Astrocyte of the spinal cord (primary cell): ENCODE data around the gene PTPRT.

Experiments used
- DNase-seq: peaks from one replicate; pipeline ENCODE4 v3.0.0; 2011; ENCODE audit warnings: low read depth, low spot score
- H3K4me3 ChIP-seq: 2 replicates; pipeline ENCODE4 v1.5.1; 2011; ENCODE audit warnings: low read depth, mild to moderate bottlenecking, low read length, moderate library complexity
- in situ Hi-C: cut with HindIII; loops from 2 replicates; pipeline ENCODE4 v1.10.0; 2017; ENCODE audit warnings: low sequenced_read_pairs
- TF ChIP-seq, protein P1 (sequence below): IDR thresholded peaks from 2 replicates; pipeline ENCODE4 v1.5.1; 2012; ENCODE audit warnings: low read depth, mild to moderate bottlenecking, low read length, inconsistent platforms

Gene PTPRT

DNA sequence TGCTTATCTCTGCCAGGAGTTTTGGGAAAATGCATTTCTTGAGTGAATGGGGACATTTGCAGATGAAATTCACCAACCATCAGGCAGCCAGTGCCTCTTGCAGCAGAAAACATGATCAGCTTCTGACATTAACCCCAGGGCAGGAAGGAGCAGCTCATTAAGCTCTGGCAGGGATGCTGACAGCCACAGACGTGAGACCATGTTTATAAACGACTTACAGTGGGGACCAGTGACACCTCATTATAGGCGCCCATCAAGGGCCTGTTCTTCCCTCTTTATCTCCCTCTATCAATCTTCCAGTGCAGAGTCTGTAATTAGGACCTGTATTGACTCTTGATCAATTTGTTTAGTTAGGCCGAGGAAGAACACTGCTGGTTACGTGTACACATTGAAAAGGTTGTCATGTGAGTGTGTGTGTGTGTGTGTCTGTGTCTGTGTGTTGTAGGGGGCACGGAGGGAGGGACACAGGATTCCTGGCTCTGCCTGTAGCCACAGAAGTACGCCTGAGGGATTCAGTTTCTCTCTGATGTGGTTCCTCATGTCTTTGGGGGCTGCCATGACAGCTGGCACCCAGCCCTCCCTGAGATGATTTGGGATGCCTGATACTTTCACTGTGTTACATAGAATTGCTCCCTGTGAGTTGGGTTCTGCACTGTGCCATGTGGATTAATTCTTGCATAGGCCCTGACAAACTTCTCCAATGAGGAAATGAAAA is 1143.2 kb downstream of the PTPRT start:
- H3K4me3 ChIP-seq = no peak overlapping the region
- no peak for DNase-seq
- TF ChIP-seq, protein P1, sequence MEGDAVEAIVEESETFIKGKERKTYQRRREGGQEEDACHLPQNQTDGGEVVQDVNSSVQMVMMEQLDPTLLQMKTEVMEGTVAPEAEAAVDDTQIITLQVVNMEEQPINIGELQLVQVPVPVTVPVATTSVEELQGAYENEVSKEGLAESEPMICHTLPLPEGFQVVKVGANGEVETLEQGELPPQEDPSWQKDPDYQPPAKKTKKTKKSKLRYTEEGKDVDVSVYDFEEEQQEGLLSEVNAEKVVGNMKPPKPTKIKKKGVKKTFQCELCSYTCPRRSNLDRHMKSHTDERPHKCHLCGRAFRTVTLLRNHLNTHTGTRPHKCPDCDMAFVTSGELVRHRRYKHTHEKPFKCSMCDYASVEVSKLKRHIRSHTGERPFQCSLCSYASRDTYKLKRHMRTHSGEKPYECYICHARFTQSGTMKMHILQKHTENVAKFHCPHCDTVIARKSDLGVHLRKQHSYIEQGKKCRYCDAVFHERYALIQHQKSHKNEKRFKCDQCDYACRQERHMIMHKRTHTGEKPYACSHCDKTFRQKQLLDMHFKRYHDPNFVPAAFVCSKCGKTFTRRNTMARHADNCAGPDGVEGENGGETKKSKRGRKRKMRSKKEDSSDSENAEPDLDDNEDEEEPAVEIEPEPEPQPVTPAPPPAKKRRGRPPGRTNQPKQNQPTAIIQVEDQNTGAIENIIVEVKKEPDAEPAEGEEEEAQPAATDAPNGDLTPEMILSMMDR = no peak
- in situ Hi-C loops = no loop called here

DNA sequence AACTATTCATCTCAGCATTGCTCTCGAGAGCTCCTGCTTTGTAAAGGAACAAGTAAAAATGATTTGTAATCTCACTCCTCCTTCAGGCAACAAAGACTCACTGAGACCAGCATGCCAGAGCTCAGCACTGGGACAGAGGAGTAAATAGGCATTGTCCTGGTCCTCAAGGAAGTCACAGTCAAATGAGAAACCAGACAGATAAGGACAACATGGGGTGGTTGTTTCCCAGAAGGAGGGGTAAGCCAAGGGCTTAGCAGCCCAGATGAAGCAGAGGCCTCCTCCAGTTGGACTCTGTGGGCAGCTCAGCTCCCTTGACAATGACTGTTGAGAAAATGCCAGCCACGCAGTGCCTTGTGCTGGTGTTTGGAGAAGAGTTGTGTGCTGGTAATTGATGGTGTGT is 1145.8 kb downstream of the PTPRT start:
- no peak overlapping the region for H3K4me3 ChIP-seq
- TF ChIP-seq, protein P1 = no peak
- no peak for DNase-seq
- in situ Hi-C loops = no loop called here

GRCh38 chr20:42041000-42041565 is 1148.6 kb downstream of the PTPRT start:
- no peak for DNase-seq
- no peak overlapping the region for H3K4me3 ChIP-seq
- in situ Hi-C loops = no loop called here
- TF ChIP-seq, protein P1 = no peak

DNA sequence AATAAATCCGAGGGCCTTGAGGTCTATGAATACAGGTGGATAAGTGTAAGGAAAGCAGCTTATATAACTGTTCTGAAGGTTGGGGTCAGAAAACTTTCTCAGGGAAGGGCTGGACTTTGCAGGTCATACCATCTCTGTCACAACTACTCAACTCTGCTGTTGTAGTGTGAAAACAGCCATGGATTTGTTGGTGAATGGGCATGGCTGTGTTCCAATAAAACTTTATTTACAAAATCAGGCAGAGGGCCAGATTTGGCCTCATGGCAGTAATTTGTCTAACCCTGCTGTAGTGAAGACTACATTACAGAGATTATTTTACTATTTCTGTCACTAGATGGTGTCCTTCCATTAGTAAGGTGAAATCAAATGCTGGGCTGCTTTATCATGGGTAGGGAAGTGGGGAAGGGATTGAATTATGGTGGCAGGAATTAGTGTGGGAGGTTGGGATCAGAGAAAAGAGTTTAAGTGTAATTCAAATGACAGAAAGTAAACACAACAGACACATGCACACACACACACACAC is 1161.9 kb downstream of the PTPRT start:
- in situ Hi-C loops = no loop called here
- TF ChIP-seq, protein P1 = no peak
- no peak overlapping the region for H3K4me3 ChIP-seq
- no peak for DNase-seq

DNA sequence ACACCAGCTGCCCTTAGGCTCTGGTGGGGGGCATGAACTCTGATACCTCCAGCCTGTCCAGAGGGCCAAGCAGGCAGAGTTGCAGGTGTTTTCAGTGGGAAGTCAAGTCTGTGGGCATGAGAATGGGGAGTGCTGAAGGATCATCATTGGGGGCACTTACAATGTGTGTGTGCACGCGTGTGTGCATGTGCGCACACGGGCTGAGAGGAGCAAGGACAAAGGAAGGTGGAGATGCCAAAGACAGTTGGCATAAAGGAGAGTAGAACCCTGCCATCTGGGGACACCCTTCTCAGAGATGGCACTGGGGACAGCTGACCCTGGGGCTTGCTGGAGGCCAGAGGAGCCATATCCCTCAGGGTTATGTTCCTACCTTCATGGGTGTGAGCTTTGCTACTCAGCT is 1163.1 kb downstream of the PTPRT start:
- TF ChIP-seq, protein P1 = no peak
- in situ Hi-C loops = no loop called here
- no peak overlapping the region for H3K4me3 ChIP-seq

GRCh38 chr20:42024653-42025052 is 1165.1 kb downstream of the PTPRT start:
- no peak overlapping the region for H3K4me3 ChIP-seq
- DNase-seq = no peak
- in situ Hi-C loops = no loop called here
- TF ChIP-seq, protein P1 = no peak

More for the DNA sequence above, 1163.1 kb downstream of the PTPRT start:
- no peak for DNase-seq
